Activated CD8-positive, alpha-beta T cell treated with anti-CD3 and anti-CD28 coated beads, Interleukin-2, amount 10 ng/mL, durations not matched to agents 7 days and 5 days (primary cell): ENCODE results near the gene SELENOO. TPM values are rescaled to one million over a fixed set of nuclear protein-coding genes. Genes with fewer than 3 reads are reported as not detected.
A peak's percentile ranks its signal among the peaks of the same experiment; 100 is the strongest.

Experiments used
- ATAC-seq: fragments of 150-1000 bp; cut with Tn5 transposase; one replicate; pipeline ENCODE4 v1.10.0; 2021; ENCODE audit warnings: moderate library complexity
- CTCF ChIA-PET: fragments of 350-600 bp; sonication (Branson Sonifier 250); formaldehyde crosslinking; loops from one replicate; lab custom pipeline; 2021; ENCODE audit warnings: antibody characterized with exemption; lab: Charles Lee
- POLR2A ChIA-PET: fragments of 350-600 bp; sonication (Branson Sonifier 250); formaldehyde crosslinking; loops from one replicate; lab custom pipeline; 2021; ENCODE audit warnings: antibody characterized with exemption; lab: Charles Lee
- DNase-seq: peaks from one replicate; pipeline ENCODE4 v3.0.0-alpha.2; 2020
- H3K27ac Mint-ChIP-seq: one replicate; pipeline ENCODE4 v1.8.0; 2021; ENCODE audit warnings: mild to moderate bottlenecking, mixed read lengths
- H3K27me3 Mint-ChIP-seq: one replicate; pipeline ENCODE4 v1.8.0; 2021; ENCODE audit warnings: low read depth, mixed read lengths
- H3K36me3 Mint-ChIP-seq: one replicate; pipeline ENCODE4 v1.8.0; 2021; ENCODE audit warnings: low read depth, mixed read lengths
- H3K4me1 Mint-ChIP-seq: one replicate; pipeline ENCODE4 v1.8.0; 2021; ENCODE audit warnings: low read depth, mixed read lengths
- H3K4me3 Mint-ChIP-seq: one replicate; pipeline ENCODE4 v1.8.0; 2021; ENCODE audit warnings: mild to moderate bottlenecking, mixed read lengths
- H3K9me3 Mint-ChIP-seq: one replicate; pipeline ENCODE4 v1.8.0; 2022; ENCODE audit warnings: mixed read lengths; ENCODE audit not compliant: insufficient read depth
- total RNA-seq, 2 experiments: library from RNA; stranded (reverse); gene quantifications; one replicate each; pipeline ENCODE4 v1.2.3, GENCODE V29; 2021

The SELENOO gene
- 10 to 100 TPM; 23.6 to 24.4 TPM for total RNA-seq

GRCh38 chr22:50200461-50201190 lies at the start of gene SELENOO:
Gene SELENOO (plus strand): TSS chr22:50201011. CDS start chr22:50201037, 26 bp downstream.
- POLR2A ChIA-PET = interaction anchor here (1.0 to 3.4 kb wide), 2 partner anchors 10 kb away, joined by 6 to 17 read pairs; no protein-coding TSS in a partner anchor
- peak; percentile 91 for ATAC-seq
- Mint-ChIP-seq H3K9me3 (no peaks in the 10 kb centered on the region), H3K36me3 (peaks cover 30% of the 10 kb centered on the region), H3K27me3 (no peaks in the 10 kb centered on the region), H3K4me1 (peaks cover 25% of the 10 kb centered on the region), H3K4me3 (peak within 1 kb of the TSS; percentile 82), H3K27ac (peak within 1 kb of the TSS; percentile 77)
- peak; percentile 94 for DNase-seq
- CTCF ChIA-PET = no interaction called here

- Mint-ChIP-seq H3K9me3 (no peaks in the 10 kb centered on the region), H3K27ac (no peak overlapping the region), H3K27me3 (no peaks in the 10 kb centered on the region), H3K36me3 (no peaks in the 10 kb centered on the region), H3K4me3 (no peak overlapping the region), H3K4me1 (peaks cover 5% of the 10 kb centered on the region)
- DNase-seq (no peak), ATAC-seq (no peak)
- ChIA-PET CTCF (interaction anchor here (1.8 kb wide), 1 partner anchor 9 kb away, joined by 6 read pairs; no protein-coding TSS in a partner anchor), POLR2A (no interaction called here)
Measured at GRCh38 chr22:50151571-50152537, 49.0 kb upstream of the SELENOO start.

GRCh38 chr22:50153056-50153755 lies 47.6 kb upstream of the SELENOO start:
- no peak for DNase-seq
- H3K9me3 Mint-ChIP-seq = no peaks in the 10 kb centered on the region
- no peaks in the 10 kb centered on the region for H3K36me3 Mint-ChIP-seq
- ATAC-seq = no peak
- no peak overlapping the region for H3K27ac Mint-ChIP-seq
- no peak overlapping the region for H3K4me3 Mint-ChIP-seq
- ChIA-PET POLR2A (no interaction called here), CTCF (interaction anchor here (1.8 kb wide), 1 partner anchor 11 kb away, joined by 6 read pairs; no protein-coding TSS in a partner anchor)
- peaks cover 5% of the 10 kb centered on the region for H3K27me3 Mint-ChIP-seq
- peaks cover 5% of the 10 kb centered on the region for H3K4me1 Mint-ChIP-seq

- CTCF ChIA-PET = no interaction called here
- POLR2A ChIA-PET = no interaction called here
- no peak overlapping the region for H3K27ac Mint-ChIP-seq
Measured at GRCh38 chr22:50153756-50154140, 47.1 kb upstream of the SELENOO start.

GRCh38 chr22:50157709-50158375 lies 43.0 kb upstream of the SELENOO start:
- no peak overlapping the region for H3K4me3 Mint-ChIP-seq
- no peaks in the 10 kb centered on the region for H3K4me1 Mint-ChIP-seq
- no peak overlapping the region for H3K27ac Mint-ChIP-seq
- DNase-seq (no peak), ATAC-seq (no peak)
- POLR2A ChIA-PET = no interaction called here
- H3K27me3 Mint-ChIP-seq = peaks cover 8% of the 10 kb centered on the region
- CTCF ChIA-PET = interaction anchor here (1.6 kb wide), 1 partner anchor 53 kb away, joined by 3 read pairs; no protein-coding TSS in a partner anchor
- H3K36me3 Mint-ChIP-seq = no peaks in the 10 kb centered on the region
- H3K9me3 Mint-ChIP-seq = no peaks in the 10 kb centered on the region

More at GRCh38 chr22:50153756-50154140, 47.1 kb upstream of the SELENOO start:
- Mint-ChIP-seq H3K9me3 (no peaks in the 10 kb centered on the region), H3K36me3 (no peaks in the 10 kb centered on the region), H3K4me3 (no peak overlapping the region), H3K27me3 (peaks cover 5% of the 10 kb centered on the region), H3K4me1 (peaks cover 5% of the 10 kb centered on the region)
- DNase-seq = no peak
- ATAC-seq = no peak

- DNase-seq (no peak), ATAC-seq (no peak)
- ChIA-PET CTCF (no interaction called here), POLR2A (no interaction called here)
- Mint-ChIP-seq H3K27ac (no peak overlapping the region), H3K4me3 (no peak overlapping the region), H3K36me3 (no peaks in the 10 kb centered on the region), H3K9me3 (no peaks in the 10 kb centered on the region), H3K27me3 (peaks cover 8% of the 10 kb centered on the region), H3K4me1 (no peaks in the 10 kb centered on the region)
Measured at GRCh38 chr22:50160947-50161346, 39.9 kb upstream of the SELENOO start.

- Mint-ChIP-seq H3K4me3 (no peak overlapping the region), H3K4me1 (no peaks in the 10 kb centered on the region), H3K36me3 (no peaks in the 10 kb centered on the region), H3K9me3 (no peaks in the 10 kb centered on the region), H3K27ac (no peak overlapping the region), H3K27me3 (peaks cover 8% of the 10 kb centered on the region)
- POLR2A ChIA-PET = no interaction called here
- DNase-seq (no peak), ATAC-seq (no peak)
- CTCF ChIA-PET = no interaction called here
Measured at GRCh38 chr22:50161508-50162390, 39.1 kb upstream of the SELENOO start.

GRCh38 chr22:50162391-50162956 lies 38.3 kb upstream of the SELENOO start:
- ChIA-PET CTCF (no interaction called here), POLR2A (no interaction called here)
- Mint-ChIP-seq H3K27ac (no peak overlapping the region), H3K4me3 (no peak overlapping the region), H3K36me3 (no peaks in the 10 kb centered on the region), H3K9me3 (no peaks in the 10 kb centered on the region), H3K4me1 (no peaks in the 10 kb centered on the region), H3K27me3 (peaks cover 5% of the 10 kb centered on the region)
- no peak for DNase-seq
- no peak for ATAC-seq

- Mint-ChIP-seq H3K9me3 (no peaks in the 10 kb centered on the region), H3K4me1 (peaks cover 2% of the 10 kb centered on the region), H3K4me3 (no peak overlapping the region), H3K36me3 (no peaks in the 10 kb centered on the region), H3K27me3 (peaks cover 22% of the 10 kb centered on the region), H3K27ac (no peak overlapping the region)
- POLR2A ChIA-PET = no interaction called here
- CTCF ChIA-PET = no interaction called here
- DNase-seq (no peak), ATAC-seq (no peak)
Measured at GRCh38 chr22:50165436-50166123, 35.2 kb upstream of the SELENOO start.
